Ascending aorta (tissue), 2 donors: ENCODE measurements around the gene CAMK2G. TPM values are rescaled to one million over a fixed set of nuclear protein-coding genes. Genes with fewer than 3 reads are reported as not detected.
A peak's percentile ranks its signal among the peaks of the same experiment; 100 is the strongest.

Experiments used
- DNase-seq, 2 donors: peaks; one replicate each; pipeline ENCODE4 v3.0.0-alpha.2; 2019; ENCODE audit warnings: low spot score in 2 of 2
- H3K27ac ChIP-seq, 2 donors: fragments of 200-600 bp; sonication (generic); one replicate each; pipeline ENCODE4 v1.5.1; 2016 to 2017; ENCODE audit warnings: mild to moderate bottlenecking in 1 of 2
- H3K27me3 ChIP-seq: fragments of 200-600 bp; sonication (generic); one replicate; pipeline ENCODE4 v1.5.1; 2017
- H3K36me3 ChIP-seq, 2 donors: fragments of 200-600 bp; sonication (generic); one replicate each; pipeline ENCODE4 v1.5.1; 2016
- H3K4me1 ChIP-seq, 2 donors: fragments of 200-600 bp; sonication (generic); one replicate each; pipeline ENCODE4 v1.5.1; 2016 to 2017; ENCODE audit warnings: mild to moderate bottlenecking in 1 of 2
- H3K4me3 ChIP-seq, 2 donors: fragments of 200-600 bp; sonication (generic); one replicate each; pipeline ENCODE4 v1.5.1; 2016 to 2017; ENCODE audit warnings: mild to moderate bottlenecking in 1 of 2
- H3K9me3 ChIP-seq, 2 donors: fragments of 200-600 bp; sonication (generic); one replicate each; pipeline ENCODE4 v1.5.1; 2016
- CTCF ChIP-seq, 3 experiments: fragments of 200-600 bp in 2 of 3; fragments of 450-650 bp in 1 of 3; sonication (generic) in 2 of 3; IDR thresholded peaks; one replicate each; pipeline ENCODE4 v1.5.1; 2016 to 2019; ENCODE audit warnings: antibody characterized with exemption in 3 of 3, mild to moderate bottlenecking in 1 of 3, moderate library complexity in 1 of 3
- intact Hi-C: fragments of 100-400 bp; cut with DNase I; formaldehyde crosslinking; loops from one replicate; pipeline ENCODE4 v1.15.1; 2023
- total RNA-seq: library from RNA; depleted of rRNA; stranded (reverse); fragments of >200 nt; gene quantifications from one replicate; pipeline ENCODE4 v1.1.0, GENCODE V29; 2016

CAMK2G gene
- total RNA-seq, 1 donor from 2014 or later = 60.3 TPM

DNA sequence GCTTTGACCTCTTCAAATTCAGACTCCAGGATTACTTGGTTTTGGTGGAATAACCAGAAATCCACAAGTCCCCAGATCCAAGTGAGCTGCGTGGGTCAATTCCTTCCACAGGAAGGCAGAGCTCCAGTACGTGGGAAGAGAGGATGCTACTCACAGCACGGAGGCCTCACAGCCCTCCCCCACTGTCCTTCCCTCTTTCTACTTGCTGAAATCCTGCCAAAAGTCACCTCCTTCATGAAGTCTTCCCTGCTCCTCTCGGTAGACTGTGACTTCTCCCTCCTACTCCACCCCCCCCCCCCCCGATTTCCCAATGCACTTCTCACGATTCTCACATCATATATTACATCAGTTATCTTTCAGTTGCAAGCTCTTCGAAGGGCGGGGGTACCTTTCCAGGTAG, 12.3 kb downstream of the CAMK2G start:
- intact Hi-C loops = no loop called here
- H3K9me3 ChIP-seq = no peaks in the 10 kb centered on the region
- H3K27ac ChIP-seq = peak overlapping the region; percentile 94
- DNase-seq = no peak
- peaks cover 7 to 38% of the 10 kb centered on the region in 2 donors for H3K36me3 ChIP-seq
- H3K27me3 ChIP-seq = no peaks in the 10 kb centered on the region
- peaks cover 35 to 76% of the 10 kb centered on the region in 2 donors for H3K4me1 ChIP-seq
- peak in 1 of 3 experiments; percentile 8 for TF ChIP-seq CTCF (IDR thresholded peaks at IDR 0.05)
- H3K4me3 ChIP-seq = no peak overlapping the region

GRCh38 chr10:73859784-73860491, 14.4 kb downstream of the CAMK2G start:
- Histone ChIP-seq H3K27me3 (no peaks in the 10 kb centered on the region), H3K4me3 (peak overlapping the region in 1 of 2 donors; percentile 9), H3K4me1 (peaks cover 24 to 68% of the 10 kb centered on the region in 2 donors), H3K9me3 (no peaks in the 10 kb centered on the region), H3K27ac (peak overlapping the region; percentile 94), H3K36me3 (peaks cover 13 to 41% of the 10 kb centered on the region in 2 donors)
- DNase-seq = no peak
- TF ChIP-seq CTCF (IDR thresholded peaks at IDR 0.05) = no peak
- intact Hi-C loops = loop anchor here (1.0 kb wide), 1 partner anchor 14 kb away; the partner anchor contains the start of gene CAMK2G

- no peaks in the 10 kb centered on the region for H3K27me3 ChIP-seq
- no peak for DNase-seq
- peak overlapping the region in 1 of 2 donors; percentile 5 for H3K4me3 ChIP-seq
- H3K36me3 ChIP-seq = peaks cover 13 to 37% of the 10 kb centered on the region in 2 donors
- peak overlapping the region; percentile 94 for H3K27ac ChIP-seq
- H3K9me3 ChIP-seq = no peaks in the 10 kb centered on the region
- H3K4me1 ChIP-seq = peaks cover 24 to 68% of the 10 kb centered on the region in 2 donors
- no peak for TF ChIP-seq CTCF (IDR thresholded peaks at IDR 0.05)
- intact Hi-C loops = loop anchor here (1.0 kb wide), 1 partner anchor 15 kb away; the partner anchor contains the start of gene CAMK2G
These were observed 14.9 kb downstream of the CAMK2G start for GRCh38 chr10:73859428-73859783.

- peak overlapping the region; percentile 94 for H3K27ac ChIP-seq
- peaks cover 24 to 63% of the 10 kb centered on the region in 2 donors for H3K4me1 ChIP-seq
- DNase-seq = no peak
- intact Hi-C loops = loop anchor here (1.0 kb wide), 1 partner anchor 15 kb away; the partner anchor contains the start of gene CAMK2G
- no peaks in the 10 kb centered on the region for H3K27me3 ChIP-seq
- no peak for TF ChIP-seq CTCF (IDR thresholded peaks at IDR 0.05)
- H3K36me3 ChIP-seq = peaks cover 13 to 32% of the 10 kb centered on the region in 2 donors
- H3K9me3 ChIP-seq = no peaks in the 10 kb centered on the region
- H3K4me3 ChIP-seq = no peak overlapping the region
These were observed 15.5 kb downstream of the CAMK2G start for GRCh38 chr10:73858750-73859427.

GRCh38 chr10:73858013-73858708, 16.2 kb downstream of the CAMK2G start:
- intact Hi-C loops = no loop called here
- no peaks in the 10 kb centered on the region for H3K27me3 ChIP-seq
- H3K4me3 ChIP-seq = peak overlapping the region in 1 of 2 donors; percentile 7
- DNase-seq = no peak
- H3K9me3 ChIP-seq = no peaks in the 10 kb centered on the region
- TF ChIP-seq CTCF (IDR thresholded peaks at IDR 0.05) = no peak
- H3K27ac ChIP-seq = peak overlapping the region; percentile 94
- H3K4me1 ChIP-seq = peaks cover 24 to 56% of the 10 kb centered on the region in 2 donors
- peaks cover 18 to 35% of the 10 kb centered on the region in 2 donors for H3K36me3 ChIP-seq
